Body of pancreas (tissue), 4 donors: ENCODE results near the gene CCDC136.

Source experiments
- POLR2A ChIP-seq, 3 donors: fragments of 450-650 bp; IDR thresholded peaks; one replicate each; pipeline ENCODE4 v1.6.1; 2016; ENCODE audit warnings: antibody characterized with exemption in 3 of 3, mild to moderate bottlenecking in 2 of 3
- TF ChIP-seq, protein P1 (sequence below), 7 experiments: fragments of 450-650 bp in 4 of 7; fragments of 200-600 bp in 3 of 7; sonication (generic) in 3 of 7; IDR thresholded peaks; one replicate each; pipeline ENCODE4 v1.5.1; 2016 to 2019; ENCODE audit warnings: antibody characterized with exemption in 7 of 7

DNA sequence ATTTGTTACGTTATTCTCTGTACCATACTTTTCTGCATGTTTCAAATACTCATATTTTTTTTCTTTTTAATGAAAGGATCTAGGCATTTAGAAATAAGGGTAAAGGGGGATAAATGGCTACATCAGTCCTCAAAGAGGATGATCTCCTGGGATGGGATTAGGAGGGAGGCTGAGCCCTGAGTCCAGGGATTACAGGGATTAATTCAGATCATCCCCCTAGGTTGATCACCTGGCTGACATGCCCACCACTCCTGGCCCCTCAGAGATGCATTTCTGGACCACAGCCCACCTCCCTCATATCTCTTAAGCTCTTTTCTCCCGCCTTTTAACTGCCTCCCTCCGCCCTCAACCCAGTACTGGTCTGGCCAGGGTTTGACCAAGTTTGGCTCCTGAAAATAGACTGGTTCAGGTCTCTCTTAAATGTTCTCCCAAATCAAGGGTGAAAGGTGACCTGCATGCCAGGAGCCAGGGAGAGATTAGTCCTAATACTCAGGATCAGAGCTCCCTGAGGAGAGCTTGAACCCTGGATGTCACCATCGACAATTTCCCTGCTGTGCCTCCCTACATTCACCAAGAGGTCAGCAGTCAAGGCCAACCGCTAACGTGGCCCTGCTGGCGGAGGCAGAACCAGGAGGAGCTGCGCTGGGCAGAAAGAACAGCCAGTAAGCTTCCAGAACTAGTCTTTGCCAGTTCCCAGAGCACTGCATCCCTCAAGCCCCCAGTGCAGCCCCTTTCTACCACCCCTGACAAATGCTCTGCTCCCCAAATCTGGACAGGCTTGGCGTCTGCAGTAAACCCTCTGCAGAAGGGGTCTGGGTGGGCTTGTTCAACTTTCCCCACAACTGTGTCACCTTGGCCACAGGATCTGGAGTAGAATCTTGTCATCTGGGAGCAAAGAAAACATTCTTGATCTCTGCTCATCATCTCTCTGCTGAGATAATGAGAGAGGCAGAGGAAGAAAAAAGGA is 3.0 kb upstream of the CCDC136 start:
- TF ChIP-seq, protein P1, sequence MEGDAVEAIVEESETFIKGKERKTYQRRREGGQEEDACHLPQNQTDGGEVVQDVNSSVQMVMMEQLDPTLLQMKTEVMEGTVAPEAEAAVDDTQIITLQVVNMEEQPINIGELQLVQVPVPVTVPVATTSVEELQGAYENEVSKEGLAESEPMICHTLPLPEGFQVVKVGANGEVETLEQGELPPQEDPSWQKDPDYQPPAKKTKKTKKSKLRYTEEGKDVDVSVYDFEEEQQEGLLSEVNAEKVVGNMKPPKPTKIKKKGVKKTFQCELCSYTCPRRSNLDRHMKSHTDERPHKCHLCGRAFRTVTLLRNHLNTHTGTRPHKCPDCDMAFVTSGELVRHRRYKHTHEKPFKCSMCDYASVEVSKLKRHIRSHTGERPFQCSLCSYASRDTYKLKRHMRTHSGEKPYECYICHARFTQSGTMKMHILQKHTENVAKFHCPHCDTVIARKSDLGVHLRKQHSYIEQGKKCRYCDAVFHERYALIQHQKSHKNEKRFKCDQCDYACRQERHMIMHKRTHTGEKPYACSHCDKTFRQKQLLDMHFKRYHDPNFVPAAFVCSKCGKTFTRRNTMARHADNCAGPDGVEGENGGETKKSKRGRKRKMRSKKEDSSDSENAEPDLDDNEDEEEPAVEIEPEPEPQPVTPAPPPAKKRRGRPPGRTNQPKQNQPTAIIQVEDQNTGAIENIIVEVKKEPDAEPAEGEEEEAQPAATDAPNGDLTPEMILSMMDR (IDR thresholded peaks at IDR 0.05): no peak
- TF ChIP-seq POLR2A (IDR thresholded peaks at IDR 0.05): no peak
